DMS53 treated with DMSO at 0.1 percent for 48 hours (cell line): ENCODE results near the gene MAP4K1.
"Not testable (repeated sequence)": the region's sequence is repeated elsewhere in the genome, so short reads cannot be mapped to it uniquely, and the experiment has no call there.

Experiments
- DNase-seq: peaks from one replicate; lab custom pipeline; 2025; ENCODE audit not compliant: unreplicated experiment; lab: John Stamatoyannopoulos, UW

Gene MAP4K1

DNA sequence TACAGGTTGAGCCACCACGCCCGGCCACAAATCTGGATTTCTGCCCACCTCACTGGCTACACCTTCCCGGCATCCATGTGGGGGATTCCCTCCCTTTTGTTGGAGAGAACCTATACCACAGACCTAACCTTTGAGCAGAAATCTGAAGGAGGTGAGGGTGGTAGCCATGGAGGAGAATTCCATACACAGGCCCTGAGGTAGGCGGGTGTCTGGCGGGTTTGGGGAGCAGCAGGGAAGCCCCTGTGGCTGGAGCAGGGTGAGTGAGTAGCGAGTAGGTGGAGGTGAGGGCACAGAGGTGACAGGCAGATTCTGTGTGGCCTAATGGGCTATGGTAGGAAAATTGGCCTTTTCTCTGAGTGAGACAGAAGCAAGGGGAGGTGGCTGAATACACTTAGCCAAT is 11.8 kb upstream of the MAP4K1 start:
- no peak for DNase-seq

DNA sequence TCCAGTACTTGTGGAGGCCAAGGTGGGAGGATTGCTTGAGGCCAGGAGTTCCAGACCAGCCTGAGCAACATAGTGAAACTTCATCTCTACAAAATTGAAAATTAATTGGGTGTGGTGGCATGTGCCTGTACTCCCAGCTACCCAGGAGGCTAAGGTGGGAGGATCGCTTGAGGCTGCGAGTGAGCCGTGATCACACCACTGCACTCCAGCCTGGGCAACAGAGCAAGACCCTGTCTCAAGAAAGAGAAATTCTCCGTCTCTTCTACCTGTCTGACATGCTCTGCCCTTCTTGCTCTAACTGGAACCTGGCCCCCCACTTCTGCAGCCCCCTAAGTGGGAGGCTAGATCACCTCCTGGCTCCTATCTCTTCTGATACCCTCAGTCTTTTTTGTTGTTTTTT is 8.6 kb upstream of the MAP4K1 start:
- DNase-seq = no peak

DNA sequence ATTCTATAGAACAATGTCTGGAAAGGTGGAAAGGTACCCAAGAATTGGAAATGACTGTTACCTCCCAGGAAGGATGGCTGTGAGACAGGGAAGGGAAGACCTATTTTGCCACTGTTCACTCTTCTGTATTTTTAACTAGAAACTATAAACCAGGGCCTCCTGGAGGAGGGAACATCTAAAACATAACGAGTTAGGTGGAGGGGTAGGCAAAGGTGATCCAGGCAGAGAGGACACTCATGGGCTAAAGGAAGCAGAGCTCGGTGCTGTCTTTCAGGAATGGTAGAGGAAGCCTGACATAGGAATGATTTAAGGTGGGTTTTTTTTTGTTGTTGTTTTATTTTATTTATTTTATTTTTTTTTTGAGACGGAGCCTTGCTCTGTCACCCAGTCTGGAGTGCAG is 7.1 kb upstream of the MAP4K1 start:
- DNase-seq = no peak

DNA sequence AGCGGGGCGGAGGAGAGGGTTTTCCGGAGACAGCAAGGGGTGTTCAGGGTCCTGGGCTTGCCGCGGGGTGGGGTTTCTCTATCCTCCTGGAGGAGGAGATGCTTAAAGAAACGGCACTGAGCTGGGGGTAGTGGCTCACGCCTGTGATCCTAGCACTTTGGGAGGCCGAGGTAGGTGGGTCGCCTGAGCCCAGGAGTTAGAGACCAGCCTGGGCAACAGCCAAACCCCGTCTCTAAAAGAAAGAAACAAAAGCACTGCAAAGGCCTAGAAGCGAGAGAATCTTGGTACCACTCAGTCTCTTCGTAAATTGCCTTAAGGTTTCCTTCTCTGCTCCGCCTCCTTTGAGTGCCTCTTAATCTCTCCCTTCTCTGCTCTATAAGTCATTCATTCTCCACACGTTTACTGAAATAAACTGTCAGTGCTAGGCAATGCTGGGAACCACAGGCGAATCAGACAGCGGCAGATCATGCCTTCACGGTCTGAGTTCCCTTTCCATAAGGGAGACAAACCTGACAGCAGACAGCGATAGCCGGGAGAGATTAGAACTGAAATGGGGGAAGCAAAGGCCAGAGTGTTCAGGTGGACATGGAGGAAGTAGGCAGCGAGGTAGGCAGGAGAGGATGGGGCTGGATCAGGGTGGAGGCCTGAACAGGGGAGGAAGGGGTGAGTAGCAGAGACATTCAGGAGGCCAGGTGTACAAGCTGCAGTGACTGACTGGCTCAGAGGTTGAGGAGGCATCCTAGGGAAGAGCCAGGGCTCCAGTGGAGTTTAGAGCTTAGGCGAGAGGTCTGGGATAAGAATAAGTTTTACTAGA is 1.8 kb upstream of the MAP4K1 start:
- DNase-seq = no peak

DNA sequence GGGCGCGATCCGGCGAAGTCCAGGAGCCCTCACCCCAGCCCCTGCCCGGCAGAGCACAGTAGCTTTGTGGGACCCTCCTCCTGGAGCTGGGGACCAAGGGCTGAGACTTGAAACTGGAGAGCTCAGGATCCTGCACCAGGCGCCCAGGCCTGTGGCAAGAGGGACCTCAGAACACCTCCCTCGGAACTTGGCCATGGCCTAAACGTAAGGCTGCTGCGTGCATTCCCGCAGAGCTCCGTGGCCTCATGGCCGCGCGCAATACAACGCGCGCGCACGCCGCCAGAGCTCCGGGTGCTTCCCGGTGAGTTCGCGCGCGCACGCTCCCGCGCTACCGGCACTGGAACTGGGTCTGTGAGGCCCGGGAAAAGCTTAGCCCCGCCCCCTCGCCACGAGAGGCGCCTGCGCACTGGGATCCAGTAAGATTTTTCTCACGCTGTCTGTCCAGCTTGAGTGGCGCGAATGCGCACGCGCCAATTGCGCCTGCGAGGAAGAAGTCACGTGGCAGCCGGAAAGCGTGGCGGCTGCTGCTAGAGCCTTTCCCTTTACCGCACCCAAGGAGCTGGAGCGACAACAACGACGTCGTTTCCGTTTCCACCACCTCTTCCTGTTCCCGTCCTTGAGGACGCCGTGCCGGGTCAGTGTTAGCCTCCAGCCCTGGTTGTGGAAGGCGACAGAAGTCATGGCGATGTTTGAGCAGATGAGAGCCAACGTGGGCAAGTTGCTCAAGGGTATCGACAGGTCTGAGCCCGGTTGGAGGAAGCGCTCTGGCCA is 1.0 kb upstream of the MAP4K1 start, which contains the start of gene EIF3K:
Gene EIF3K (plus strand): TSS at position 599 of the 771 bp plus-strand sequence. CDS start 81 bp downstream, at position 680.
- peak; percentile 99 for DNase-seq

DNA sequence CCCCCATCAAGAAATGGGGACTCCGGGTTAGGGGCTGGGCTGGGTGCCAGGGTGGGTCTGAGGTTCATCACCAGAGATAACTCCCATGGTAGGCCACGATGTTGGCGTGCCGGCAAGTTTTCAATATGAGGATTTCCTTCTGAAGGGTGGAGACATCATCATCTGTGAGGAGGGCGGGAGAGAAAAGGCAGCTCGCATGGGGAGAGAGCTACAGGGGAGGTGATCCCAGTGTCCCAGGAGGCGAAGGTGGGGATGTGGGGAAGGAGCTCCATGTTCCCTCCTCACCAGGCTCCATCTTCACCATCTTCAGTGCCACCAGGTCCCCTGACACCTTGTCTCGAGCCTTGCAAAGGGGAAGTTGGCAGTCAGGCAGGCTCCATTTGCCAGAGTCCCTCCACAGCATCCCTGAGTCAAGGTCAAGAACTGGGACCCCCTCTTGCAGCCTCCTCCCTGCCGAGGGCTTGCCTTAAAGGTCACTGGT is 430 bp downstream of the MAP4K1 start:
- DNase-seq = no peak

DNA sequence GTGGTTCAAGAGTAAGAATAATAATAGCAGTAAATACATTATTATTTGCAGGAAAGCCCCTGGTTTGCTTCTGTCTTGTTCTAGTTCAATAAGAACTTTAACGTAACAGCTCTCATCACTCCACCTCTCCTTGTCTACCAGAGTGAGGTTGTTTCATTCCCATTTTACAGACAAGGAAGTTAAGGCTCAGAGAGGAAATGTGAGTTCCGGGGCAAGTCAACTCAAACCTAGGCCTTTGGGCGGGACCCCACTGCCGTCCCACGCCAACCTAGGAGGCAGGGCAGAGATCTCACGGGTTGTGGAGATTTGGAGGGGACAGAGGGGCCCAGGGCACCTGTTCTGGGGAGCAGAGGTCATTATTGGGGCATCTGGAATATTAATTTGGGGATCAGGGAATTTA is 1.5 kb downstream of the MAP4K1 start:
- no peak for DNase-seq

DNA sequence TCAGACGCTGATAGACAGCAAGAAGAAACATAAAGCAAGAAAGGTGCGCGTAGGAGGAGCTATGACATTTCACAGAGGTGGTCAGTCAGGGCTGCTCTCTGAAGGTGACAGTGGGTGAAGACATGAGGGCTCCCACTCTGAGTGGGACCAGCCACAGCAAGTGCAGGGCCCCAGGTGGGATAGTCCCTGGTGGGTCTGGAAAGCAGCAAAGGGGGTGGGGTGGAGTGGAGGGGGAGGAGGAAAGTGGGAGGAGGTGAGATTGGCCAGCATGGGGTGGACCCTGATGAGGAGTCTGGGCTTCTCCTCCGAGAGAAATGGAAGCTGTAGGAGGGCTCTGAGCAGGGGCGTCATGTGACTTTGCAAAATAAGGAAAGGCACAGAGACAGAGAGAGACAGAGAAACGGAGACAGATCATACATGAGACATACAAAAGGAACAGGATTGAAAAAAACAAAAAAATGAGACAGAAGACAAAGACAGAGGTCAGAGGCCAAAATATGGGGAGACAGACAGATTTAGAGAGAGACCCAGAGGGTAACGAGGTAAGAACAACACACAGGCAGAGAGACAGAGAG is 2.7 kb downstream of the MAP4K1 start:
- no peak for DNase-seq

DNA sequence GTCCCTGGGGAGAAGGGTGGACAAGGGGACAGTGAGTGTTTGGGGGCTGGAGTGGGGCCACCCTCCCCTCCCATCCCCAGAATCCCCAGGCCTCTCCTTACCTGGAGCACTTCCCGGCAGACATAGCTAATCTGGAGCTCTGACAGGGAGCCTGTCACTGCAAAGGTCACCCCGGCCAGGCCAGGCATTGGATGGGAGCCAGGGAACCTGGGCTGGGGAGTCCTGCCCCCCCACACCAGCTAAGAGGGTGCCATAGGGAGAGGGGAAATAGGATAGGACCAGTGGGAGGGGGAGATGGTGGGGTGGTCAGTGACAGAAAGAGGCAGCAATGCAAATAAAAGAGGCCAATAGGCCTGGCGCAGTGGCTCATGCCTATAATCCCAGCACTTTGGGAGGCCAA is 3.5 kb downstream of the MAP4K1 start:
- no peak for DNase-seq

DNA sequence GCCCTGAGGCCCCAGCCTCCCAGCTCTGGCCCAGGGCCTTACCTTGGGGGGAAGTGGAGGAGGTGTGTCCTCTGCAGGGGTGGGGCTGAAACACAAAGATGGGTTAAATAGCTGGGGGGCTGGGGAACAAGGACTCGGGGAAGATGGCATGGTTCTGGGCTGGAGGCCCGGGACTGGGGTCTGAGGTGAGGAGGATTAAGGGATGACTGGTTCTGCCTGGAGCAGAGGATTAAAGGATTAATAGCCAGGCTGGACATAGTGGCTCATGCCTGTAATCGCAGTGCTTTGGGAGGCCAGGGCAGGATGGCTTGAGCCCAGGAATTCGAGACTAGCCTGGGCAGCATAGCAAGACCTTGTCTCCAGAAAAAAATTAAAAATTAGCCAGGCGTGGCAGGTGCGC is 11.6 kb downstream of the MAP4K1 start:
- no peak for DNase-seq

DNA sequence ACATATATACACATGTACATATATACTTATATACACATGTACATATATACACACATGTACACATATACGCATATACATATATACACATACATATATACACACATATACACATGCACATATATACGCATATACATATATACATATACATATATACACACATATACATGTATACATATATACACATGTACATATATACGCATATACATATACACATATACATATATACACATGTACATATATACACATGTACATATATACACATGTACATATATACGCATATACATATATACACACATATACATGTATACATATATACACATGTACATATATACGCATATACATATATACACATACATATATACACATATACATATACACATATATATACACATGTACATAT is 14.9 kb downstream of the MAP4K1 start:
- DNase-seq = not testable (repeated sequence)

DNA sequence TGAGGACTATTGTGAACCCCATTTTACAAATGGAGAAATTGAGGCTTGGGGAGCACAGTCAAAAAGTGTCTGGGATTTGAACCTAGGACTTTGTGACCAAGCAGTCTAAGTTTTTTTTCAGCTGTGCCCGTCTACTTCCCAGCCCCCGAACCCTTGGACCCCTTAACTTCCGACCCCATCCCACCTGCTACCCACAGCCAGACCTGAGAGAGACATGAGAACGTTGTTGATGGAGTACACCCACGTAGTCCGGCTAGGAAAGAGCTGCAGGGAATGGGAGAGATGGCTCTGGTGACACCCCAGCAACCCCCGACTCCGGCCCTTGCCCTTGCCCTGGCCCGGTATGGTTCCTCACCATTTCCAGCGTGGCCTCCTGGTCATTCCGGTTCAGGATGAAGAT is 18.0 kb downstream of the MAP4K1 start:
- DNase-seq = no peak

DNA sequence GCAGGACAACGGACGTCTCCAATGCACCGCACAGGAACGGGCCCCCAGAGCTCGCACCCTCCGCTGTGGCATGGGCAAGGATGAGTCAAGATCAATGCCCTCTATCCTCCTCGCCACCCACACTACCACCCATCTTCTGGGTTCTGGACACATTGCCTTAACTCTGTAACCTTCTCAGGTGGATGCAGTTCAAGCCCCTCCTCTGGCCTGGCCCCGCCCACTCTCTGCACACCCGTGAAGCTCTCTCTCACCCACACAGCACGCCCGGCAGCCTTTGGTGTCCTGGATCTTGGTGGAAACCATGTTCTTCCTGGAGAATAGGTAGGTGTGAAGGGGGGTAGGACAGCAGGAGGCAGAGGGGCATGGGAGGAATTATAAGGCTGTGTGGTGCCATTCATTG is 20.7 kb downstream of the MAP4K1 start:
- no peak for DNase-seq

DNA sequence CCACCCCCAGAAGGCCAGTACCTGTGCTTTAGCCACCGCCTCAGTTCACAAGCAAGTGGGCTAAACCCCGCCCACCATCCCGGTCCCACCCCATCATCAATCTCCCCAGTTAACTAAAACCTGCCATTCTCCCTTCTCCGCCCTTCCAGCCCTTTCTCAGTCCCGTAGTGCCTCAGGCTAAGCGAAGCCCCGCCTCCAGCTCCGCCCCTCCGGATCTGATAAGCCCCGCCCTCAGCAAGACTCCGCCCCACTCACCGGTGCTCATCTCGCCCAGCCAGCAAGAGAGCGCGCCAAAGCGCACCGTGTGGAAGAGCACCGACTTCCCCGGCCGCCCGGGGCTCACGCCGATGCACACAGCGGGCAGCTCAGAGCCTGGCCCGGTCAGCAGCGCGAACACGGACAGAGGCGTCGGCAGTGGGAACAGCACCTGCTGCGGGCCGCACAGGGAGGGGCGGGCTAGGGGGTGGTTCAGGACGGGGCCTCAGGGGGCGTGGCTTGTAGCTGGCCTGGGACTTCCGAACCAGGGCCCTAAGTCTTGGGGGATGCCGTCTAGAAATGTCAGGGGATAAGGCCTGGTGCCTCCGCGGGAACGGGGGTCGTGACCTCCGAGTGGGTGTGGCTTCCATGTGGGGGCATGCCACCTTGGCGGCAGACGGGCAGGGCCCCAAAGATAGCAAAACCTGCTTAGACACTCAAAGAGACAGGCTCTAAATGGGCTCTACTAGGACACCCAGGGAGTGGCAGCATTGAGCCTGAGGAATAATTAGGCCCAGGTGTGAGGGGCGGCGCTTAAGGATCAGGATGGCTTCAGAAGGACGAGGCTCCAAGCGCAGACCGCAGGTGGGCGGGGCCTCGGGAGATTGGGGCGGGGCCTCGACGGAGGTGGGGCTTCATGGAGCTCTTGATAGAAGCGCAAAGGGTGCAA is 21.4 kb downstream of the MAP4K1 start:
- DNase-seq = peak; percentile 16

DNA sequence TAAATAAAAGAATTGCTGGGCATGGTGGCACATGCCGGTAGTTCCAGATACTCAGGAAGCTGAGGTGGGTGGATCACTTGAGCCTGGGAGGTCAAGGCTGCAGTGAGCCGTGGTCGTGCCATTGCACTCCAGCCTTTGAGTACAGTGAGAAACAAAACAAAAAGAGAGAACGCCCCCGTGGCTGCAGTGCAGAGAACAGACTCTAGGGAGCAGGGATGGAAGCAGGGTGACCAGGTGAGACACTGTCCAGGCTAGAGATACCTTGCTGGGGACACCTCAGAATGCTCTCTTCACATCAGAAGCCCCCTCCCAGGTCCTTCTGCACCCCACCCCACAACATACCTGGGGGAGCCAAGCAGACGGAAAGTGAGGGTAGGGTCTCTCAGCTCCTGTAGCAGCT is 24.8 kb downstream of the MAP4K1 start:
- DNase-seq = no peak

DNA sequence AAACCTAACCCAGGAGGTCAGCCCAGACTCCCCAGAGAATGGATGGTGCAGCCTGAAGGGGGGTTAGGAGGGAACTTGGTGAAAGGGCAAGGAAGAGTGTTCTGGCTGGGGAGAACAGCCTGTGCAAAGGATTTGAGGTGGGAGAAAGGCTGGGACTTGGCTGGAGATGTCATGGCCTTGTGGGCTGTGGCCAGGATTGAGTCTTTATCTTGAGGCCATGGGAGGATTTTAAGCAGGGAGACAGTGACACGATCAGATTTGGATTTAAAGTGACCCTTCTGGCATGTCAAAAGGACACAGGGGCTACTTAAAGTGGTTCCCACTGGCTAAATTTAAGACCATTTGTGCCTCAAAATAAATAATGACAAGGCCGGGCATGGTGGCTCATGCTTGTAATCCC is 29.7 kb downstream of the MAP4K1 start:
- DNase-seq = no peak

DNA sequence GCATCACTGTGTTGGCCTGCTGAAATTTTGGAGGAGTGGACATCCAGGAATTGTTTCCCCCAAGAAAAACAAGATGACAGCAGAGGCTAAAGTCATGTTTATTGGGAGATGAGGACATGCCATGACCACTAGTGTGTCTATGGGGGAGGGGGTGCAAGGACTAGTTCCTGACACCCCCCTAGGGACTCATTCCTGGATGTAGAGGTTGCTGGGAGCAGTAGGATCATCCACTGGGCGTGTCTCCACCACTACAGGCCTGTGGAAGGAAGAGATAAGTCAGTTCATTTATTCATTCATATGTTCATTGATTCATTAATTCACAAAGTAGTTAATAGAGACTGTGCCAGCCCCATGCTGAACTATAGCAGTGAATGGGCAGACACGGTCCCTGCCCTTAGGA is 30.2 kb downstream of the MAP4K1 start:
- DNase-seq = no peak

DNA sequence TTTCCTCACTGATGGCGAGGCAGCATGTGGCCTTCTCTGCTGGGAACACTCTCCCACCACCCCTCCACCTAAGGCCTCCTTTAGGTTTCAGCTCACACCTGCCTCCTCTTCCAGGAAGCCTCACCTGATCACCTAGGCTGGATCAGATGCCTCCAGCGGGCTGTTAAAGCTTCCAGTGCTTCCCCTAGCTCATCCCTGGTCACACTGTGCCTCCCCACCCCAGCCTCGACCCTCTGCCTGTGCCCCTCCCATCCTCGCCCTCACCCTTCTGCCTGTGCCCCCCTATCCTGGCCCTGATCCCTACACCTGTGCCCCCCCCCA is 33.8 kb downstream of the MAP4K1 start:
- no peak for DNase-seq

DNA sequence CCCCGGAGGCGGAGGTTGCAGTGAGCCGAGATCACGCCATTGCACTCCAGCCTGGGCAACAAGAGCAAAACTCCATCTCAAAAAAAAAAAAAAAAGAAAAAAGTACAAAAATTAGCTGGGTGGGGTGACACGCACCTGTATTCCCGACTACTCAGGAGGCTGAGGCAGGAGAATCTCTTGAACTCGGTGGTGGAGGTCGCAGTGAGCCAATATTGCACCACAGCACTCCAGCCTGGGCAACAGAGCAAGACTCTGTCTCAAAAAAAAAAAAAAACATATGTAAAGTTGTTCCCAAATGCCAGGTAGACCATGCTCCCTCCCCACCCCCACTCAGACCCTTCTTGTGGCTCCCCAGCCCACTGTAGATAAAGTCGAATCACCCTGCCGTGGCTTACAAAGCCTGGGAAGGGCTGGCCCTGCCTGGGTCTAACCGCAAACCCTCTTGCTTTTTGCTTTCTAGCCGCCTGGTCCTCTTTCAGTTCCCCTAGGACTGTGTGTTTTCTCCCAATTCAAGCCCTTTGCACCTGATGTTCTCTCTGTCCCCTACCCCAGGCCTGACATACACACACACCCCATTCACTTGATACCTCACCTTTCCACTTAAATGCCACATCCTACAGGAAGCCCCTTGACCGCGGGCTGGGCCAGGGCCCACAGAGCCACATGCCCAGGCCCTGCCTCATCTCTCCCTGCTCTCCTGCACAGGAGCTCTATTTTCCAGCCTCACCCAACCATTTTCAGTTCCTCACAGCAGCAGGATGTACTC is 34.4 kb downstream of the MAP4K1 start:
- no peak for DNase-seq

DNA sequence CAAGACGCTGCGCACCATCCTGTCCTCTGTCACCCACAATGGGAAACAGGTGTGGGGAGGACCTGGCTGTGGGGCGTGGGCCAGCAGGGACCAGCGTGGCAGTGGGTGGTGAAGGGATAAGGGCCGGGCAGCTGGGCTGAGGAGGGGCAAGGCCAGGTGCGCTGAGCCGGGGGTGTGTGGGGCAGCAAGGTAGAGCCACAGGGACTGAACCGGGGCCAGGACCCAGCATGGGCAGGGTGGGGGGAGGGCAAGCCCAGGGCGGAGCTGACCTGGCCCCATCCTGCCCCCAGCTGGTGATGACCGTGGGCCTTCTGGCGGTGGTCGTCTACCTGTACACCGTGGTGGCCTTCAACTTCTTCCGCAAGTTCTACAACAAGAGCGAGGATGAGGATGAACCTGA is 37.7 kb downstream of the MAP4K1 start:
- no peak for DNase-seq
